GM12873 (cell line): Measurements from ENCODE around the gene SPIB.

Experiments
- TF ChIP-seq, protein P1 (sequence below): IDR thresholded peaks from 2 replicates; pipeline ENCODE4 v1.5.1; 2012; ENCODE audit warnings: low read depth, mild to moderate bottlenecking, moderate library complexity, low read length, control low read depth; ENCODE audit not compliant: insufficient read depth; ENCODE audit errors: missing control alignments

SPIB gene

DNA sequence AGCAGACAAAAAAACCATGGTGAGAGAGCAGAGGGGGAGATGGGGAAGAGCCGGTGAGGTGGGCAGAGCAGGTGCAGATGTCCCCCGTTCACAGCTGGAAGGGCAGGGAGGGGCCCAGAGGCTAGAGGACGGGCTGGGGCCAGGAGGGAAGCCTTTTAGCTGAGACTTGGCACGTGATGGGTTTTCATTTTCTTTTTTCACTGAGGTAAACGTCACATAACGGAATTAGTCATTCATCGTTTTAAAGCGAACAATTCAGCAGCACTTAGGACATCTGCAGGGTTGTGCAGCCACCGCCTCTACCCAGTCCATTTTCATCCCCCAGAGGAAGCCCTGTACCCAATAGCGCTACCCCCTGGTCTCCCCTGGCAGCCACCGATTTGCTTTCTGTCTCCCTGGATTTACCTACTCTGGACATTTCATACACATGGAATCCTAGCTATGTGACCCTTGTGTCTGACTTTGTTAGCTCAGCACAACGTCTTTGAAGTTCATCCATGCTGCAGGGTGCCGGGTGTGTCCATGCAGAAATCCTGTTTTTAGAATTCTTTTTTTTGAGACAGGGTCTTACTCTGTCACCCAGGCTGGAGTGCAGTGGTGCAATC, 41.5 kb downstream of the SPIB start:
- TF ChIP-seq, protein P1, sequence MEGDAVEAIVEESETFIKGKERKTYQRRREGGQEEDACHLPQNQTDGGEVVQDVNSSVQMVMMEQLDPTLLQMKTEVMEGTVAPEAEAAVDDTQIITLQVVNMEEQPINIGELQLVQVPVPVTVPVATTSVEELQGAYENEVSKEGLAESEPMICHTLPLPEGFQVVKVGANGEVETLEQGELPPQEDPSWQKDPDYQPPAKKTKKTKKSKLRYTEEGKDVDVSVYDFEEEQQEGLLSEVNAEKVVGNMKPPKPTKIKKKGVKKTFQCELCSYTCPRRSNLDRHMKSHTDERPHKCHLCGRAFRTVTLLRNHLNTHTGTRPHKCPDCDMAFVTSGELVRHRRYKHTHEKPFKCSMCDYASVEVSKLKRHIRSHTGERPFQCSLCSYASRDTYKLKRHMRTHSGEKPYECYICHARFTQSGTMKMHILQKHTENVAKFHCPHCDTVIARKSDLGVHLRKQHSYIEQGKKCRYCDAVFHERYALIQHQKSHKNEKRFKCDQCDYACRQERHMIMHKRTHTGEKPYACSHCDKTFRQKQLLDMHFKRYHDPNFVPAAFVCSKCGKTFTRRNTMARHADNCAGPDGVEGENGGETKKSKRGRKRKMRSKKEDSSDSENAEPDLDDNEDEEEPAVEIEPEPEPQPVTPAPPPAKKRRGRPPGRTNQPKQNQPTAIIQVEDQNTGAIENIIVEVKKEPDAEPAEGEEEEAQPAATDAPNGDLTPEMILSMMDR: peak; percentile 45

DNA sequence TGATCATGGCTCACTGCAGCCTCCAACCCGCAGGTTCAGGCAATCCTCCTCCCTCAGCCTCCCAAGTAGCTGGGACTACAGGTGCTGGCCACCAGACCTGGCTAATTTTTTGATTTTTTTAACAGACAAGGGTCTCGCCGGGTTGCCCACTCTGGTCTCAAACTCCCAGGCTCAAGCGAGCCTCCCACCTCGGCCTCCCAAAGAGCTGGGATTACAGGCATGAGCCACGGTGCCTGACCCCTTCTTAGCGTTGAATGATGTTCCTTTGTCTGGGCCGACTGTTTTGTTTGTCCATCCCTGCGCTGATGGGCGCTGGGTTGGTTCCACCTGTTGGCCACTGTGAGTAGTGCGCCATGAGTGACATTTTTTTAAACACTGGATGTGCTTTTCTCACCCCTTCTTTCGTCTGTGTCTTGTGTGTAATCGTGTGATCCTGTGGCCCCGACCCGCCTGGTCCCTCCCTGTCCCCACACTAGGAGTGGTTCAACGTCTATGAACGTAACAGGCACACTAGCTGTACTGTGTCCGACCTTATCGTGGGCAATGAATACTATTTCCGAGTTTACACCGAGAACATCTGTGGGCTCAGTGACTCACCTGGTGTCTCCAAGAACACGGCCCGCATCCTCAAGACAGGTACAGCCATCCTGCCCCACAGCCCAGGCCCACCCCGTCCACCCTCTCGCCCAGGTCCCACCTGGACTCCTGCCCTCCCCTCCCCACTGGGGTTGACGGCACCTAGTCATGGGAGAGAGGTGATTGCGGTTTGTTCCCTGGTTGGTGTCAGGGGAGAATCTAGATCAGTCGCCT, 42.5 kb downstream of the SPIB start:
- TF ChIP-seq, protein P1: peak; percentile 93

DNA sequence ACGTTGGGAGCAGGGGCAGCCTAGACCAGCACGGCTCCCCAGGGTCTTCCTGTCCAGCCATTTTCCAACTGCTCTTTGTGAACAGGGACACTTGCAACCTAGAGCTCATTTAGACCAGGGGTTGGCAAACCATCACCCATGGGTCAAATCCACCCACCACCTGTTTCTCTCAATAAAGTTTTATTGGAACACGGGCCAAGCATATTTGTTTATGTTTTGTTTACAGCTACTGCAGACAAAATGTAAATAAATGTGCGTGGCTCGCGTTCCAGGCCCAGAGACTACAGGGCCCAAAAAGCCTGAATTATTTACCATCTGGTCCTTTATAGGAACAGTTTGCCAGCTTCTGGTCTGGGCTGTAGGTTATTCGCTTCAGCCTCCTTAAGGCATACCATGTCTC, 44.2 kb downstream of the SPIB start:
- TF ChIP-seq, protein P1: no peak

DNA sequence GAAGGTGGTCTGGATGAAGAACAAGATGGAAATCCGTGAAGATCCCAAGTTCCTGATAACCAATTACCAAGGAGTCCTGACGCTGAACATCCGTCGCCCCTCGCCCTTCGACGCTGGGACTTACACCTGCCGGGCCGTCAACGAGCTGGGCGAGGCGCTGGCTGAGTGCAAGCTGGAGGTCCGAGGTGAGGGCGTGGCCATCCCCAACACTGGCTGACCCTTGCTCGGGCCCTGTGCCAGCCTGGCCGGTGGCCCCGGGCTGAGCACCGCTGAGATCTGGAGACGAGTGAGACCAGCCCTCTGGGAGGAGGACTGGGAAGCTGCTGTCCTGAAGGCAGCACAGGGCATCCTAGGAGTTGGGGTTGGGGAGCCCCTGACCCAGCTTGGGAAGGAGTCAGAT, 45.6 kb downstream of the SPIB start:
- TF ChIP-seq, protein P1: no peak

DNA sequence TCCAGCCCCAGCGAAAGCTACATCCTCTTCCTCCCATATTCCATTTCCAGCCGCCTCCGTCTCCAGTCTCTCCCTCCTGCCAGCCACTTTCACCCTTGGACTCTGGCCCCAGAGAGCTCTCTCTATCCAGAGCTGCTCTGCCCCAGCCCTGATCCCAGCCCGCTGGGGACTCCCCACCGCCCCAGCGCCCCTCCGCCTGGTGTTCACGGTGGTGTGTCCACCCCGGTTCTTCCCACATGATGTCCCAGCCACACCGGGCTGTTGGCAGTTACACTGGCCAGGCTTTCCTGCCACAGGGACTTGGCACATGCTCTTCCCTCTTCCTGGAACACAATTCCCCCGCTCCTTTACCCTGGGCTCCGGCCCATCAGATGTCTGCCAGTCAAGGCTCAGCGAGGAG, 46.3 kb downstream of the SPIB start:
- TF ChIP-seq, protein P1: no peak

DNA sequence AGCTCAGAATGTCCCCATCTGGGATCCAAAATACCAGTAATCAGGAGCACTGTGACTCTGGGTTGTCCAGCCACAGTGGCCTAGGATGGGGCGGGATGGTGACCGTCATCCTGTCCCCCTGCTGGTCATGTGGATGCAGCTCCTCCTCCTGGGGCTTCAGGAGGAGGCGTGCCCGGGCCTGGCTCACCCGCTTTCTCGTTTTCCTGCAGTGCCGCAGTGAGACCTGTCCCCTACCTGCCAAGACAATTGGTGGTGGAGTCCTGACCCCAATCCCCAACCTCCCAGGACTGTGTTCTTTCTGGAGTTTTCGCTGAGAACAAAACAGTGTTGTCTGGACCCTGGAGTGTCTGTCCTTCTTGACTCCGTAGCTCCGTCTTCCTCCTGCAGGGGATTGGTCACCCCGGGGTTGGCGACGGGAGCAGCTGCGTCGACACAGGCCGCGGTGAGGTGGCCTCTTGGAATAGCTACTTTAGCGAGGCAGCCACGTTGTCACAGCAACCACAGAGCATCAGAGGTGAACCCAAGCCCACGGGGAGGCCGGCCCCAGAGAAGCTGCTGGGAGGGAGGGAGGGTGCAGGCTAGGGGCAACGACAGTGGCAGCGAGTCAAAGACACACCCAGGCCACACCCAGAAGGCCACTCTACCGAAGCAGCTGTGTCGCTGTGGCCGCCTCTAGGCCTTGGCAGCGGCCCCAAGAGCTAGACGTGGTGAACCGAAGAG, 47.4 kb downstream of the SPIB start:
- TF ChIP-seq, protein P1: peak; percentile 20

DNA sequence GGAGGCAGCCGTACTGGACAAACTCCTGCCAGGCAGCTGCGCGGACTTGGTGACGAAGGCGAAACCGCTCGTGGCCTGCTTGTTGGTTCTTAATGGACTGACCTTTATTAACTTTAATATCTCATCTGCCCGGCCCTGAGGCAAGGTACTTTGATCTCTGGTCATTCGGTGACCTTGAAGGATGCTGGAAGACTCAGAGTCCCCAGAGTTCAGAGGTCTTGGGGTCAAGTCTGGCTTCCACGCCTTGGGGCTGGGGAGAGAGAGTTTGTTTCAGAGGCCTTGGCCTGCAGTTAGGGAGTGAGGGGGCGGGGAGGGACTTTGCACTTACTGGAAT, 47.9 kb downstream of the SPIB start:
- TF ChIP-seq, protein P1: no peak
